Effector CD4-positive, alpha-beta T cell (primary cell): ENCODE measurements around the gene CAPN1.
"Not testable (repeated sequence)": the region's sequence is repeated elsewhere in the genome, so short reads cannot be mapped to it uniquely, and the experiment has no call there.

ENCODE experiments used
- DNase-seq: peaks from one replicate; pipeline ENCODE4 v3.0.0-alpha.2; 2020

CAPN1 gene

GRCh38 chr11:65219930-65220213 lies 38.1 kb downstream of the CAPN1 start:
- DNase-seq = no peak

- no peak for DNase-seq
Measured at GRCh38 chr11:65221026-65221425, 39.3 kb downstream of the CAPN1 start.

- DNase-seq = no peak
Measured at GRCh38 chr11:65223011-65223410, 41.3 kb downstream of the CAPN1 start.

GRCh38 chr11:65224930-65225278 lies 43.2 kb downstream of the CAPN1 start:
- no peak for DNase-seq

- peak; percentile 44 for DNase-seq
Measured at GRCh38 chr11:65225279-65226102, 43.8 kb downstream of the CAPN1 start.

GRCh38 chr11:65226103-65226442 lies 44.3 kb downstream of the CAPN1 start:
- no peak for DNase-seq

GRCh38 chr11:65227879-65228278 lies 46.2 kb downstream of the CAPN1 start:
- DNase-seq = no peak

GRCh38 chr11:65236194-65237059 lies 54.7 kb downstream of the CAPN1 start:
- DNase-seq = no peak

- not testable (repeated sequence) for DNase-seq
Measured at GRCh38 chr11:65238302-65238701, 56.6 kb downstream of the CAPN1 start.

- DNase-seq = no peak
Measured at GRCh38 chr11:65241134-65241533, 59.4 kb downstream of the CAPN1 start.

GRCh38 chr11:65241692-65242091 lies 60.0 kb downstream of the CAPN1 start:
- DNase-seq = no peak

GRCh38 chr11:65242389-65242788 lies 60.7 kb downstream of the CAPN1 start:
- DNase-seq = no peak

GRCh38 chr11:65243797-65244196 lies 62.1 kb downstream of the CAPN1 start:
- no peak for DNase-seq

- not testable (repeated sequence) for DNase-seq
Measured at GRCh38 chr11:65245046-65245445, 63.3 kb downstream of the CAPN1 start.

- no peak for DNase-seq
Measured at GRCh38 chr11:65246506-65246905, 64.8 kb downstream of the CAPN1 start.

GRCh38 chr11:65248184-65248710 lies 66.5 kb downstream of the CAPN1 start:
- DNase-seq = not testable (repeated sequence)

- DNase-seq = no peak
Measured at GRCh38 chr11:65251476-65251875, 69.7 kb downstream of the CAPN1 start.

- no peak for DNase-seq
Measured at GRCh38 chr11:65254724-65255123, 73.0 kb downstream of the CAPN1 start.

- DNase-seq = no peak
Measured at GRCh38 chr11:65258988-65259387, 77.3 kb downstream of the CAPN1 start.

GRCh38 chr11:65260302-65260701 lies 78.6 kb downstream of the CAPN1 start:
- no peak for DNase-seq

GRCh38 chr11:65260756-65261590 lies 79.2 kb downstream of the CAPN1 start:
- no peak for DNase-seq
